Measurements from ENCODE around the gene IDH3B. TPM values are rescaled to one million over a fixed set of nuclear protein-coding genes. Genes with fewer than 3 reads are reported as not detected.

IDH3B gene
- total and polyA plus RNA-seq, 2 donors (not counting 3 experiments of a cell fraction or from before 2014, with no cell fraction given), result 86.9 to 177 TPM

DNA sequence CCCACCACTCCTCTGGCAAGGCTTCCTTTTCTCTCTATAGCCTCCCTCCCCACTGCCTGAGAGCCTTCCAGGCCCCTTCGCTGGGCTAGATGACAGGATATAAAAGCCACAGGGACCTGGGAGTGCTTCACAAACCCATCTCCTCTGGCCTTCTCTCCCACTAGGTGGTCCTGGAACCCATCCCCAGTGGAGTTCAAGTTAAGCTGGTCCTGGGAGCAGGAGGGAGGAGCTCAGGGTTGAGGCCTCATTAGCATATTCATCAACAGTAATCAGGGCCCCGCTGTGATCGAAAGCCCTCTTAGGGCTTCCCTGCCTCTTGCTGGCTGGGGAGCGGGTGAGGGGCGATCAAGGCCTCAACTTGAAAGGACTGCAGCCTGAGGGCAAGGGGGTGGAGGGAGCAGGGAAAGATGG, 37.7 kb upstream of the IDH3B start:
- intact Hi-C loops (cut with micrococcal nuclease) (no loop called here), dilution Hi-C loops (cut with MboI; ENCODE audit: extremely low pct_ligation_motif_present, low sequenced_read_pairs) (no loop called here)
- TF ChIP-seq EZH2 (IDR thresholded peaks at IDR 0.05; ENCODE audit: borderline replicate concordance, low read depth, low read length, severe bottlenecking), result no peak
- TF ChIP-seq GATA2 (IDR thresholded peaks at IDR 0.05; ENCODE audit: insufficient read depth, insufficient read length, low read depth, low read length), result no peak
- TF ChIP-seq, protein P1, sequence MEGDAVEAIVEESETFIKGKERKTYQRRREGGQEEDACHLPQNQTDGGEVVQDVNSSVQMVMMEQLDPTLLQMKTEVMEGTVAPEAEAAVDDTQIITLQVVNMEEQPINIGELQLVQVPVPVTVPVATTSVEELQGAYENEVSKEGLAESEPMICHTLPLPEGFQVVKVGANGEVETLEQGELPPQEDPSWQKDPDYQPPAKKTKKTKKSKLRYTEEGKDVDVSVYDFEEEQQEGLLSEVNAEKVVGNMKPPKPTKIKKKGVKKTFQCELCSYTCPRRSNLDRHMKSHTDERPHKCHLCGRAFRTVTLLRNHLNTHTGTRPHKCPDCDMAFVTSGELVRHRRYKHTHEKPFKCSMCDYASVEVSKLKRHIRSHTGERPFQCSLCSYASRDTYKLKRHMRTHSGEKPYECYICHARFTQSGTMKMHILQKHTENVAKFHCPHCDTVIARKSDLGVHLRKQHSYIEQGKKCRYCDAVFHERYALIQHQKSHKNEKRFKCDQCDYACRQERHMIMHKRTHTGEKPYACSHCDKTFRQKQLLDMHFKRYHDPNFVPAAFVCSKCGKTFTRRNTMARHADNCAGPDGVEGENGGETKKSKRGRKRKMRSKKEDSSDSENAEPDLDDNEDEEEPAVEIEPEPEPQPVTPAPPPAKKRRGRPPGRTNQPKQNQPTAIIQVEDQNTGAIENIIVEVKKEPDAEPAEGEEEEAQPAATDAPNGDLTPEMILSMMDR (IDR thresholded peaks at IDR 0.05; ENCODE audit: extremely low read depth in 1 of 2, insufficient read depth in 1 of 2, low read depth in 1 of 2, low read length in 2 of 2), result no peak
- TF ChIP-seq POLR2A (IDR thresholded peaks at IDR 0.05; ENCODE audit: low read depth, low read length), result no peak
- TF ChIP-seq FOS (IDR thresholded peaks at IDR 0.05; ENCODE audit: borderline replicate concordance, insufficient read depth, low read length), result no peak
- TF ChIP-seq, protein P2, sequence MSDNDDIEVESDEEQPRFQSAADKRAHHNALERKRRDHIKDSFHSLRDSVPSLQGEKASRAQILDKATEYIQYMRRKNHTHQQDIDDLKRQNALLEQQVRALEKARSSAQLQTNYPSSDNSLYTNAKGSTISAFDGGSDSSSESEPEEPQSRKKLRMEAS (IDR thresholded peaks at IDR 0.05; ENCODE audit: insufficient read depth, insufficient read length), result no peak
- TF ChIP-seq POLR2AphosphoS5 (IDR thresholded peaks at IDR 0.05; ENCODE audit: insufficient read depth, low read depth, low read length), result no peak
- TF ChIP-seq JUN (IDR thresholded peaks at IDR 0.05; ENCODE audit: borderline replicate concordance, insufficient read depth, insufficient read length, low read depth), result no peak
- Histone ChIP-seq H3K27me3 (ENCODE audit: control insufficient read depth in 2 of 2, insufficient read depth in 2 of 2, low read length in 2 of 2) (peaks cover 12 to 18% of the 10 kb centered on the region in 2 experiments), H3K79me2 (ENCODE audit: control insufficient read depth, insufficient read depth, low read length) (no peaks in the 10 kb centered on the region), H3K4me2 (ENCODE audit: insufficient read depth, low read length) (no peak overlapping the region), H3K9me1 (replicated peaks; ENCODE audit: control insufficient read depth, extremely low read depth, insufficient read depth, low read length) (no peaks in the 10 kb centered on the region), H3K9me3 (replicated peaks; ENCODE audit: control insufficient read depth, insufficient read depth, low read length) (no peaks in the 10 kb centered on the region), H3K27ac (ENCODE audit: insufficient read depth, low read depth, low read length) (no peak overlapping the region), H3K4me3 (replicated peaks in 1 of 3; ENCODE audit: insufficient read depth in 1 of 3, low read depth in 1 of 3, low read length in 3 of 3) (no peak overlapping the region), H4K20me1 (replicated peaks; ENCODE audit: control insufficient read depth, extremely low read depth, insufficient read depth, low read length) (no peaks in the 10 kb centered on the region), H2AFZ (ENCODE audit: low read depth, low read length) (no peak overlapping the region), H3K36me3 (ENCODE audit: control insufficient read depth in 2 of 2, extremely low read depth in 1 of 2, insufficient read depth in 2 of 2, low read length in 2 of 2) (no peaks in the 10 kb centered on the region), H3K4me1 (ENCODE audit: control insufficient read depth, extremely low read depth, insufficient read depth, low read length) (no peaks in the 10 kb centered on the region), H3K9ac (replicated peaks; ENCODE audit: extremely low read depth, insufficient read depth, low read length) (no peak overlapping the region)
- CTCF ChIA-PET, result interaction anchor here (1.1 to 1.4 kb wide), 2 partner anchors 12 to 14 kb away, joined by 3 read pairs; no protein-coding TSS in a partner anchor
- FAIRE-seq, result no peak
- no peak for DNase-seq (ENCODE audit: low read depth, low spot score)
- no TSS peak for BruUV-seq (replicated peaks)
- POLR2A ChIA-PET, result no interaction called here
